SK-N-SH (cell line): ENCODE measurements around the gene DCUN1D1. TPM values are rescaled to one million over a fixed set of nuclear protein-coding genes. Genes with fewer than 3 reads are reported as not detected.

Experiments
- CTCF ChIA-PET: fragments of 300-600, 350-600 bp; formaldehyde crosslinking; extraction: SDS; loops from one replicate; lab custom pipeline; 2021; lab: Yijun Ruan, JAX
- POLR2A ChIA-PET: fragments of 350-600 bp; sonication (Branson Sonifier 250); formaldehyde crosslinking; extraction: SDS; loops from one replicate; lab custom pipeline; 2020; ENCODE audit warnings: antibody characterized with exemption, inconsistent platforms; lab: Yijun Ruan, JAX
- DNase-seq: peaks from one replicate; pipeline ENCODE4 v3.0.0; 2012
- H2AFZ ChIP-seq: fragments of 200-600 bp; sonication (generic); 2 replicates; pipeline ENCODE4 v1.8.1; 2016; ENCODE audit warnings: antibody characterized with exemption, mild to moderate bottlenecking, low read depth
- H3F3A ChIP-seq: fragments of 200-600 bp; sonication (generic); replicated peaks from 2 replicates; pipeline ENCODE3; 2016; ENCODE audit warnings: antibody characterized with exemption, mild to moderate bottlenecking; ENCODE audit not compliant: insufficient read depth
- H3K27ac ChIP-seq, 2 experiments: fragments of 200-500 bp in 1 of 2; fragments of 200-600 bp in 1 of 2; sonication (Bioruptor generic) in 1 of 2; sonication (generic), shearing (Covaris generic) in 1 of 2; 2 replicates each; pipeline versions ENCODE4 v1.5.1 to v1.6.1; 2014 to 2016; ENCODE audit warnings: low read depth in 2 of 2, inconsistent platforms in 1 of 2, low read length in 1 of 2, mild to moderate bottlenecking in 1 of 2, mixed read lengths in 1 of 2
- H3K27me3 ChIP-seq: fragments of 200-600 bp; sonication (generic), shearing (Covaris generic); 2 replicates; pipeline ENCODE4 v1.6.1; 2016; ENCODE audit warnings: mixed run types; ENCODE audit not compliant: insufficient read depth
- H3K36me3 ChIP-seq, 2 experiments: fragments of 200-500 bp in 1 of 2; fragments of 200-600 bp in 1 of 2; sonication (Bioruptor generic) in 1 of 2; sonication (generic) in 1 of 2; replicated peaks in 1 of 2; 2 replicates each; pipeline versions ENCODE3 to v1.5.1; 2014 to 2016; ENCODE audit warnings: low read length in 1 of 2, mild to moderate bottlenecking in 1 of 2; ENCODE audit not compliant: insufficient read depth in 2 of 2, control insufficient read depth in 1 of 2
- H3K4me1 ChIP-seq, 2 experiments: fragments of 200-500 bp in 1 of 2; fragments of 200-600 bp in 1 of 2; sonication (Bioruptor generic) in 1 of 2; sonication (generic), shearing (Covaris generic) in 1 of 2; 2 replicates each; pipeline versions ENCODE4 v1.5.1 to v1.6.1; 2014 to 2016; ENCODE audit warnings: low read depth in 1 of 2, low read length in 1 of 2, mixed run types in 1 of 2; ENCODE audit not compliant: insufficient read depth in 2 of 2, control insufficient read depth in 1 of 2
- H3K4me2 ChIP-seq: fragments of 200-600 bp; sonication (generic), shearing (Covaris generic); 2 replicates; pipeline ENCODE4 v1.6.1; 2017; ENCODE audit warnings: mixed run types
- H3K4me3 ChIP-seq, 2 experiments: fragments of 200-500 bp in 1 of 2; fragments of 200-600 bp in 1 of 2; sonication (Bioruptor generic) in 1 of 2; sonication (generic), shearing (Covaris generic) in 1 of 2; 2 replicates each; pipeline versions ENCODE4 v1.5.1 to v1.8.1; 2014 to 2016; ENCODE audit warnings: low read depth in 2 of 2, inconsistent platforms in 1 of 2, low read length in 1 of 2, mild to moderate bottlenecking in 1 of 2, mixed read lengths in 1 of 2, moderate library complexity in 1 of 2
- H3K79me2 ChIP-seq: fragments of 200-600 bp; sonication (generic); 2 replicates; pipeline ENCODE4 v1.8.1; 2017; ENCODE audit warnings: mild to moderate bottlenecking; ENCODE audit not compliant: insufficient read depth
- H3K9ac ChIP-seq: fragments of 200-600 bp; sonication (generic); 2 replicates; pipeline ENCODE4 v1.6.1; 2017; ENCODE audit warnings: mixed run types
- H3K9me2 ChIP-seq: fragments of 200-600 bp; sonication (generic); 2 replicates; pipeline ENCODE4 v1.6.1; 2017; ENCODE audit warnings: mixed run types
- H3K9me3 ChIP-seq: fragments of 200-600 bp; sonication (generic); 2 replicates; pipeline ENCODE4 v1.6.1; 2017; ENCODE audit warnings: mixed run types, mild to moderate bottlenecking, moderate library complexity
- H4K20me1 ChIP-seq: fragments of 200-600 bp; sonication (generic); 2 replicates; pipeline ENCODE4 v1.6.1; 2017; ENCODE audit warnings: mild to moderate bottlenecking, mixed run types; ENCODE audit not compliant: insufficient read depth
- CTCF ChIP-seq: fragments of 200-600 bp; sonication (generic); IDR thresholded peaks from 2 replicates; pipeline ENCODE4 v1.6.1; 2017; ENCODE audit warnings: antibody characterized with exemption, mild to moderate bottlenecking, moderate library complexity
- EP300 ChIP-seq, 2 experiments: IDR thresholded peaks; 2 replicates each; pipeline versions ENCODE4 v1.4.0 to v1.6.1; 2012; ENCODE audit warnings: borderline replicate concordance in 1 of 2, low read depth in 1 of 2, low read length in 1 of 2
- EZH2phosphoT487 ChIP-seq: fragments of 200-600 bp; sonication (generic); IDR thresholded peaks from 2 replicates; pipeline ENCODE4 v1.6.1; 2017; ENCODE audit warnings: low read depth, mixed run types, mild to moderate bottlenecking, antibody characterized with exemption, moderate library complexity, borderline replicate concordance
- FOXJ3 ChIP-seq: sonication (generic); formaldehyde crosslinking; IDR thresholded peaks from 2 replicates; pipeline ENCODE4 v1.5.1; 2020; ENCODE audit warnings: mild to moderate bottlenecking, missing genetic modification reagents
- GABPA ChIP-seq: IDR thresholded peaks from 2 replicates; pipeline ENCODE4 v1.4.0; 2012; ENCODE audit warnings: low read depth, mild to moderate bottlenecking
- JUND ChIP-seq: IDR thresholded peaks from 2 replicates; pipeline ENCODE4 v1.4.0; 2012
- MEF2A ChIP-seq: IDR thresholded peaks from 2 replicates; pipeline ENCODE4 v1.4.0; 2012; ENCODE audit warnings: low read depth, borderline replicate concordance
- MXI1 ChIP-seq: IDR thresholded peaks from 2 replicates; pipeline ENCODE4 v1.6.1; 2012; ENCODE audit warnings: mild to moderate bottlenecking, low read depth, low read length, improper control_type of control experiment
- NRF1 ChIP-seq: IDR thresholded peaks from 2 replicates; pipeline ENCODE4 v1.6.1; 2012; ENCODE audit warnings: low read depth, mild to moderate bottlenecking, low read length
- RCOR1 ChIP-seq: fragments of 150-350 bp; IDR thresholded peaks from 2 replicates; pipeline ENCODE4 v1.6.1; 2017; ENCODE audit warnings: antibody characterized with exemption, low read length
- RXRA ChIP-seq: IDR thresholded peaks from 2 replicates; pipeline ENCODE4 v1.4.0; 2012; ENCODE audit warnings: low read depth, mild to moderate bottlenecking, borderline replicate concordance
- SIN3A ChIP-seq: IDR thresholded peaks from 2 replicates; pipeline ENCODE4 v1.6.1; 2012; ENCODE audit warnings: low read depth, mild to moderate bottlenecking, low read length, moderate library complexity, borderline replicate concordance
- TAF1 ChIP-seq: IDR thresholded peaks from 2 replicates; pipeline ENCODE4 v1.6.1; 2012; ENCODE audit warnings: low read depth, mild to moderate bottlenecking, low read length, moderate library complexity, borderline replicate concordance
- TCF12 ChIP-seq: IDR thresholded peaks from 2 replicates; pipeline ENCODE4 v1.4.0; 2012
- TEAD4 ChIP-seq: IDR thresholded peaks from 2 replicates; pipeline ENCODE4 v1.4.0; 2012; ENCODE audit warnings: mild to moderate bottlenecking, borderline replicate concordance; ENCODE audit not compliant: insufficient read depth
- USF1 ChIP-seq: IDR thresholded peaks from 2 replicates; pipeline ENCODE4 v1.4.0; 2012; ENCODE audit warnings: low read depth, borderline replicate concordance
- WGBS: methylation state at CpG from one replicate; pipeline ENCODE4 v1.1.6; 2017; ENCODE audit warnings: low lambda C conversion rate; 5-methylcytosine and 5-hydroxymethylcytosine counted together
- polyA plus RNA-seq, 3 experiments: library from polyadenylated mRNA; depleted of rRNA; stranded (reverse); fragments of >200 nt; gene quantifications; 2 replicates each; pipeline ENCODE4 v1.2.3, GENCODE V29; 2012
- TF ChIP-seq, protein P1 (sequence below): fragments of 150-350 bp; IDR thresholded peaks from 2 replicates; pipeline ENCODE4 v1.6.1; 2017; ENCODE audit warnings: antibody characterized with exemption, low read length, low read depth, borderline replicate concordance

The DCUN1D1 gene
- polyA plus RNA-seq, 1 of the 3 experiments (the other 2 are of a cell fraction): 4.5 TPM

DNA sequence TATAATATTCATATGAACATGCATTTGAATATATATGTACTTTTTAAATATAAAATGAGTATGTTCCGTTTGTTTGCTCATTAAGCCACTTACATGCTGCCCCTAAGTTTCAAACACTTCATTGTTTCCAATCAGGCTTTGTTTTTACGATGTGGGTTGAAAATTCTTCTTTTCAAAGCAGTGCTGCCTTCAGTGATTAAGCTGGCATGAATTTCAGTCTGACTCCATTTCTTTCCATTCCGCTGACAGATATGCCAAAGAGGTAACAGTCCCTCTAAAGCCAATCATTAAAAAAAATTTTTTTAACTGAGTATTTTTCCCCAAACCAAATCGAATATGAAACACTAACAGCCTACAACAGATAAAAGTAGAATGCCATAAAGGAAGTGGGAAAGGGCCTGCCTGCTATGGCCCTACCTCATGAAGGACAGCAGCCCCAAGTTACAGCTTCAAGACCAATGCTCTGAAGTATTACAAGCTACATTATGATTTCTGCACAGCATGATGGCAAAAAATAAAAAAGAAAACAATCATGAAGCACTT is 40.0 kb downstream of the DCUN1D1 start:
- no peak for DNase-seq
- H3K9ac ChIP-seq: no peak overlapping the region
- CTCF ChIA-PET: interaction anchor here (1.2 kb wide), 1 partner anchor 16 kb away, joined by 3 read pairs; no protein-coding TSS in a partner anchor
- no peak overlapping the region for H3K27ac ChIP-seq
- POLR2A ChIA-PET: no interaction called here
- H3F3A ChIP-seq: peaks cover 6% of the 10 kb centered on the region
- no peaks in the 10 kb centered on the region; a peak in 1 of 4 replicates for H3K4me1 ChIP-seq
- whole genome bisulfite sequencing: 94% methylated on average over 4 of the region's 4 CpGs
- H3K27me3 ChIP-seq: no peaks in the 10 kb centered on the region
- no peaks in the 10 kb centered on the region for H3K9me2 ChIP-seq
- no peak for TF ChIP-seq TEAD4
- no peak for TF ChIP-seq TAF1
- no peak for TF ChIP-seq SIN3A
- TF ChIP-seq FOXJ3 (CRISPR knock-in tag): no peak
- no peak for TF ChIP-seq EP300 (IDR thresholded peaks at IDR 0.05; ENCODE audit: borderline replicate concordance in 1 of 2, low read depth in 1 of 2, low read length in 1 of 2)
- TF ChIP-seq, protein P1, sequence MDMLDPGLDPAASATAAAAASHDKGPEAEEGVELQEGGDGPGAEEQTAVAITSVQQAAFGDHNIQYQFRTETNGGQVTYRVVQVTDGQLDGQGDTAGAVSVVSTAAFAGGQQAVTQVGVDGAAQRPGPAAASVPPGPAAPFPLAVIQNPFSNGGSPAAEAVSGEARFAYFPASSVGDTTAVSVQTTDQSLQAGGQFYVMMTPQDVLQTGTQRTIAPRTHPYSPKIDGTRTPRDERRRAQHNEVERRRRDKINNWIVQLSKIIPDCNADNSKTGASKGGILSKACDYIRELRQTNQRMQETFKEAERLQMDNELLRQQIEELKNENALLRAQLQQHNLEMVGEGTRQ: no peak
- TF ChIP-seq, all 33 proteins: peak for 0
- H3K9me3 ChIP-seq: no peaks in the 10 kb centered on the region
- peaks cover 20 to 39% of the 10 kb centered on the region in 2 experiments for H3K36me3 ChIP-seq
- no peak overlapping the region for H3K4me2 ChIP-seq
- H3K79me2 ChIP-seq: no peaks in the 10 kb centered on the region
- no peak overlapping the region for H3K4me3 ChIP-seq
- H4K20me1 ChIP-seq: no peaks in the 10 kb centered on the region
- H2AFZ ChIP-seq: no peak overlapping the region

GRCh38 chr3:182937293-182938051 is 42.9 kb downstream of the DCUN1D1 start:
- Histone ChIP-seq H2AFZ (no peak overlapping the region), H4K20me1 (no peaks in the 10 kb centered on the region), H3F3A (peaks cover 6% of the 10 kb centered on the region), H3K9ac (no peak overlapping the region), H3K9me3 (peaks cover 2% of the 10 kb centered on the region; the same call in 1 of the 2 replicates), H3K36me3 (peaks cover 10 to 30% of the 10 kb centered on the region in 2 experiments), H3K4me2 (no peak overlapping the region), H3K4me3 (no peak overlapping the region), H3K9me2 (no peaks in the 10 kb centered on the region), H3K4me1 (no peaks in the 10 kb centered on the region; a peak in 1 of 4 replicates), H3K79me2 (no peaks in the 10 kb centered on the region), H3K27ac (no peak overlapping the region), H3K27me3 (no peaks in the 10 kb centered on the region)
- ChIA-PET POLR2A (no interaction called here), CTCF (interaction anchor here (0.7 kb wide), 1 partner anchor 19 kb away, joined by 3 read pairs; no protein-coding TSS in a partner anchor)
- DNase-seq: no peak
- 89% methylated on average over 3 of the region's 3 CpGs for WGBS
- TF ChIP-seq USF1: no peak
- TF ChIP-seq NRF1: no peak
- TF ChIP-seq CTCF: no peak
- TF ChIP-seq EZH2phosphoT487: no peak
- TF ChIP-seq RXRA: no peak
- no peak for TF ChIP-seq GABPA
- TF ChIP-seq MXI1: no peak
- no peak for TF ChIP-seq RCOR1
- no peak for TF ChIP-seq TCF12
- TF ChIP-seq MEF2A: no peak
- TF ChIP-seq JUND: no peak
- no peak for TF ChIP-seq TEAD4
